AG04449 (cell line): Measurements from ENCODE around the gene GPX8.

ENCODE experiments used
- CTCF ChIA-PET: fragments of 350-600 bp; formaldehyde crosslinking; extraction: SDS; loops from one replicate; lab custom pipeline; 2021; ENCODE audit warnings: antibody characterized with exemption; lab: Yijun Ruan, JAX
- POLR2A ChIA-PET: fragments of 400-600, 350-600 bp; formaldehyde crosslinking; extraction: SDS; loops from one replicate; lab custom pipeline; 2020; ENCODE audit warnings: antibody characterized with exemption, inconsistent platforms; lab: Yijun Ruan, JAX
- DNase-seq: peaks from one replicate; pipeline ENCODE4 v3.0.0-alpha.2; 2010; ENCODE audit warnings: low read depth, low spot score
- H3K4me3 ChIP-seq: 2 replicates; pipeline ENCODE4 v1.5.1; 2011; ENCODE audit warnings: low read depth, mild to moderate bottlenecking, control low read depth, low read length
- CTCF ChIP-seq: IDR thresholded peaks from one replicate; pipeline ENCODE4 v1.5.1; 2011; ENCODE audit warnings: mild to moderate bottlenecking, moderate library complexity, low read length, control low read depth, inconsistent platforms; ENCODE audit not compliant: insufficient read depth; ENCODE audit errors: missing control alignments

The GPX8 gene

DNA sequence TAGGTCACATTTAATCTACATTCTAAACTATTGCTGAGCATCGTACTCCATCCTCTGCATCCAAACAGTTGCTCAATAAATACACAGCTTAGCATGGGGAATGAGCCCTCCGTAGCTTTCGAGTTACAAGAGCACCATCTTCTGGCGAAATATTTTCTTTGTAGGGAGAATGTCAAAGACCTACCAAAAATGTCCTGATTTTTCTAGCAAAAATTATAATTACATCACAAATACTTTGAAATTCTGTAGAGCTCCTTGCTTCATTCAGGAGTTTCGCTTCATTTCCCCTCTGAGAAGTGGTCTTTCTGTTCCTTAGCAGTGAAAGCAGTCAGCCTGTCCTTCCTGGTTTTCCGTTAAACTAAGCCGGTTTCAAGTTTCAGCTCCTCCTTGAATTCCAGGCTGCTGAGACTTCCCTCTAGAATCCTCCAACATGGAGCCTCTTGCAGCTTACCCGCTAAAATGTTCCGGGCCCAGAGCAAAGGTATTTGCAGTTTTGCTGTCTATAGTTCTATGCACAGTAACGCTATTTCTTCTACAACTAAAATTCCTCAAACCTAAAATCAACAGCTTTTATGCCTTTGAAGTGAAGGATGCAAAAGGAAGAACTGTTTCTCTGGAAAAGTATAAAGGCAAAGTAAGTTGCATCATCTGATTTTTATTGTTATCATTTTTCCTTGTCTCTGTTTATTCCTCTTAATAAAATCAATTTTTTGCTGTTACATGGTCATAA, at the start of gene GPX8:
Gene GPX8 (plus strand): TSS at position 409 of the 730 bp plus-strand sequence. CDS start 22 bp downstream, at position 431.
- peak; percentile 59 for DNase-seq
- POLR2A ChIA-PET = interaction anchor here (0.6 to 1.3 kb wide), 4 partner anchors 216 to 292 kb away, joined by 4 to 11 read pairs (median 4); no protein-coding TSS in a partner anchor
- CTCF ChIA-PET = interaction anchor here (0.6 to 11.3 kb wide), 43 partner anchors 9 to 926 kb away, joined by 3 to 389 read pairs (median 4); partner anchors contain the start of genes HSPB3 and SNX18
- peak; percentile 26 for TF ChIP-seq CTCF
- peak within 1 kb of the TSS; percentile 69 for H3K4me3 ChIP-seq

DNA sequence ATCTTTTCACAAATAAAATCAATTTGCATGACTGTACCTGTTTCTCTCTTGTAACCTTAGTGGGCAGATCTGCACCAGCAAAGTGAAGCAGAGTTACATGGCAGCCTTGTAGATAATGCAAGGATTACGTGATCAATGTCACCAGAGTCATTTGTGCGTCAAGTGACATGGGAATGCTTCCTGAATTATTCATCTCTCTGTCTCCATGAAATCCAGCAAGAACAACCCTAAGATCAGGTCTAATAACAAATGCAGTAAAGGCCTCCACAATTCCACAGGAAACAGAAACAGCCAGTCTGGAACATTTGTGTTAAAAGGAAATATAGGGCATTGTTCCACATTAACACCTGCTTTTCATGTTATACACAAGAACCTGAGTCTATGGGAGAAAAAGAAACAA, 49.8 kb upstream of the GPX8 start:
- H3K4me3 ChIP-seq = no peak overlapping the region
- CTCF ChIA-PET = no interaction called here
- POLR2A ChIA-PET = no interaction called here
- no peak for DNase-seq
- no peak for TF ChIP-seq CTCF

- TF ChIP-seq CTCF = no peak
- ChIA-PET POLR2A (no interaction called here), CTCF (interaction anchor here (1.2 kb wide), 1 partner anchor 169 kb away, joined by 3 read pairs; no protein-coding TSS in a partner anchor)
- no peak for DNase-seq
- H3K4me3 ChIP-seq = no peak overlapping the region
Measured at GRCh38 chr5:55113327-55113726, 46.6 kb upstream of the GPX8 start.

DNA sequence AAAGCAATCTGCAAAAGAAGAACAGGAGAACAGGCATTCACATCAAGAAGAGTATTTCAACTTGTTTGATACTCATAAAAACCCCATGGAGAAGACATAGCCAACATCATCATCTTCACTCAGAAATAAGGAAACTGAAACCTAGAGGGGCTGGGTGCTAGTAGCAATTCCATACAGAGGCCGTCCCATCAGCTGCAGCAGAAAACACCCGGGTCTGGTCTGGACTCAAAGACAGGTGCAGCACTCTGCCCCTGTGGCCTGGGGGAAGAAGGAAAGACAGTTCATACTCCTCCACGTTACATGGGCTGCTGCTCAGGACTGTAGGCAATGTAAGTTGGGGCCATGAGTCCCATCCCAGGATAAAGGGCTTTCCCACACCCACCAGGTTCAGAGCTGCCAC, 45.9 kb upstream of the GPX8 start:
- ChIA-PET CTCF (interaction anchor here (1.2 kb wide), 1 partner anchor 170 kb away, joined by 3 read pairs; no protein-coding TSS in a partner anchor), POLR2A (no interaction called here)
- no peak for DNase-seq
- TF ChIP-seq CTCF = no peak
- no peak overlapping the region for H3K4me3 ChIP-seq

GRCh38 chr5:55123365-55123764, 36.6 kb upstream of the GPX8 start:
- no peak overlapping the region for H3K4me3 ChIP-seq
- no peak for DNase-seq
- ChIA-PET CTCF (interaction anchor here (2.1 kb wide), 1 partner anchor 179 kb away, joined by 5 read pairs; no protein-coding TSS in a partner anchor), POLR2A (no interaction called here)
- no peak for TF ChIP-seq CTCF

DNA sequence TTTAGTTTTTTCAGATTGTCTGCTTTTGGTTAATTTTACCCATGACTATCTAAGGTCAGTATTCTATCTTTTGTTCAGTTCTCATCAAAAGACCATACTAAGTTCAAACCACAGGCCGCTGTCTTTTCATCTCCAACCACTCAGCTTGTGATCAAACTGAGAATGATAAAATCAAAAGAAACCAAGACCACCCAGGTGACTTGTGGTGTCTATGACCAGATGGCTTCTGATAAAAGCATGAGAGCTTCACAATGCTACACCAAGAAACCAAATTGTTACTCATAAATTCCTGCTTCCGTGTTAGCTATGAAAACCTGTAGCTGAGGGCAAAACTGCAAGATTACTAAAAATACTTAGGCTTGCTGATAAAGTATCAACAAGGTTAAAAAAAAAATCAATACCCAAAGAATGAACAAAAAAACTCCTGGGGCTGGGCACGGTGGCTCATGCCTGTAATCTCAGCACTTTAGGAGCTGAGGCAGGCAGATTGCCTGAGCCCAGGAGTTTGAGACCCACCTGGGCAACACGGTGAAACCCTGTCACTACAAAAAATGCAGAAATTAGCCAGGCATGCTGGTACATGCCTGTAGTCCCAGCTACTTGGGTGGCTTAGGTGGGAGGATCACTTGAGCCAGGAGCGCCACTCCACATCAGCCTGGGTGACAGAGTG, 25.8 kb upstream of the GPX8 start:
- POLR2A ChIA-PET = no interaction called here
- DNase-seq = no peak
- H3K4me3 ChIP-seq = no peak overlapping the region
- CTCF ChIA-PET = interaction anchor here (1.0 to 3.9 kb wide), 5 partner anchors 12 to 229 kb away, joined by 4 to 18 read pairs (median 5); no protein-coding TSS in a partner anchor
- no peak for TF ChIP-seq CTCF
